ENCODE data around the gene PMEPA1. TPM values are rescaled to one million over a fixed set of nuclear protein-coding genes. Genes with fewer than 3 reads are reported as not detected.
A peak's percentile ranks its signal among the peaks of the same experiment; 100 is the strongest.

The PMEPA1 gene
- total RNA-seq, 1 experiment from 2014 or later = 89.8 TPM

DNA sequence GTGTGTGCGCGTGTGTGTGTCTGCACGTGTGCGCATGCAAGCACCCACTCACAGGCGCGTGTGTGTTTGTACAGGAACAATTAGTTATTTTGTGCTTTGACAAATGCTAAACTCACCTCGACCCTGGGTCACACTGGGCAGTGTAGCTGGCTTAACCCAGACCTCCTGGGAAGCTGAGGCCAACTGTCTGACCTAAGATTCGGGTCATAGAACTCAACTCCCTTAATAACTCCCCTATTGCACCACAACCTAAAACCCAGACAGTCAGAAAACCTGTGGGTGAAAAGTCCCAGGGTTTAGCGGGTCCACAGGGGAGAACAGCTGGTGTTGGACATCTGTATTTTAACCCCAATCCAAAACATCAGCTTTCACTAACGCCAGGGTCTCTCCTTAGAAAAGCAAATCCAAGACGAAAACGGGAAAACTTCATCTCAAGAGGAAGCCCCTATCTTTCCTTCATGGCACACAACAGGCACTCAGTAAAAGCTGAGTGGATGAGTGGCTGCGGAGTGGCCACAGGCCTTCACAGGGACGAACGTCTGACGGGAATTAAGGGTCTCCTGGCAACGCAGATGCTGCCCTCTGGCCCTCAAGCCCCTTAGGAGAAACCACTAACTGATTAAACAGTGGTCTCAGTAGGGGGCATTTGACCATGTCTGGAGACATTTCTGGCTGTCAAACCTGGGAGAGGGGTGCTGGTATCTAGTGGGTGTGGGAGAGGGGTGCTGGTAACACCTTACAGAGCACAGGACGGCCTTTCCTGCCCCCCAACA lies 4.5 kb downstream of the PMEPA1 start:
- TF ChIP-seq POLR2AphosphoS5 (IDR thresholded peaks at IDR 0.05; ENCODE audit: low read depth, low read length) (no peak), SIN3A (IDR thresholded peaks at IDR 0.05; ENCODE audit: borderline replicate concordance, insufficient read depth, low read depth, low read length) (no peak), TCF7L2 (IDR thresholded peaks at IDR 0.05; ENCODE audit: low read depth, low read length) (no peak)
- TF ChIP-seq, protein P1, sequence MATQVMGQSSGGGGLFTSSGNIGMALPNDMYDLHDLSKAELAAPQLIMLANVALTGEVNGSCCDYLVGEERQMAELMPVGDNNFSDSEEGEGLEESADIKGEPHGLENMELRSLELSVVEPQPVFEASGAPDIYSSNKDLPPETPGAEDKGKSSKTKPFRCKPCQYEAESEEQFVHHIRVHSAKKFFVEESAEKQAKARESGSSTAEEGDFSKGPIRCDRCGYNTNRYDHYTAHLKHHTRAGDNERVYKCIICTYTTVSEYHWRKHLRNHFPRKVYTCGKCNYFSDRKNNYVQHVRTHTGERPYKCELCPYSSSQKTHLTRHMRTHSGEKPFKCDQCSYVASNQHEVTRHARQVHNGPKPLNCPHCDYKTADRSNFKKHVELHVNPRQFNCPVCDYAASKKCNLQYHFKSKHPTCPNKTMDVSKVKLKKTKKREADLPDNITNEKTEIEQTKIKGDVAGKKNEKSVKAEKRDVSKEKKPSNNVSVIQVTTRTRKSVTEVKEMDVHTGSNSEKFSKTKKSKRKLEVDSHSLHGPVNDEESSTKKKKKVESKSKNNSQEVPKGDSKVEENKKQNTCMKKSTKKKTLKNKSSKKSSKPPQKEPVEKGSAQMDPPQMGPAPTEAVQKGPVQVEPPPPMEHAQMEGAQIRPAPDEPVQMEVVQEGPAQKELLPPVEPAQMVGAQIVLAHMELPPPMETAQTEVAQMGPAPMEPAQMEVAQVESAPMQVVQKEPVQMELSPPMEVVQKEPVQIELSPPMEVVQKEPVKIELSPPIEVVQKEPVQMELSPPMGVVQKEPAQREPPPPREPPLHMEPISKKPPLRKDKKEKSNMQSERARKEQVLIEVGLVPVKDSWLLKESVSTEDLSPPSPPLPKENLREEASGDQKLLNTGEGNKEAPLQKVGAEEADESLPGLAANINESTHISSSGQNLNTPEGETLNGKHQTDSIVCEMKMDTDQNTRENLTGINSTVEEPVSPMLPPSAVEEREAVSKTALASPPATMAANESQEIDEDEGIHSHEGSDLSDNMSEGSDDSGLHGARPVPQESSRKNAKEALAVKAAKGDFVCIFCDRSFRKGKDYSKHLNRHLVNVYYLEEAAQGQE (IDR thresholded peaks at IDR 0.05; ENCODE audit: insufficient read depth in 1 of 2, low read depth in 2 of 2, low read length in 1 of 2) = no peak
- TF ChIP-seq, protein P2, sequence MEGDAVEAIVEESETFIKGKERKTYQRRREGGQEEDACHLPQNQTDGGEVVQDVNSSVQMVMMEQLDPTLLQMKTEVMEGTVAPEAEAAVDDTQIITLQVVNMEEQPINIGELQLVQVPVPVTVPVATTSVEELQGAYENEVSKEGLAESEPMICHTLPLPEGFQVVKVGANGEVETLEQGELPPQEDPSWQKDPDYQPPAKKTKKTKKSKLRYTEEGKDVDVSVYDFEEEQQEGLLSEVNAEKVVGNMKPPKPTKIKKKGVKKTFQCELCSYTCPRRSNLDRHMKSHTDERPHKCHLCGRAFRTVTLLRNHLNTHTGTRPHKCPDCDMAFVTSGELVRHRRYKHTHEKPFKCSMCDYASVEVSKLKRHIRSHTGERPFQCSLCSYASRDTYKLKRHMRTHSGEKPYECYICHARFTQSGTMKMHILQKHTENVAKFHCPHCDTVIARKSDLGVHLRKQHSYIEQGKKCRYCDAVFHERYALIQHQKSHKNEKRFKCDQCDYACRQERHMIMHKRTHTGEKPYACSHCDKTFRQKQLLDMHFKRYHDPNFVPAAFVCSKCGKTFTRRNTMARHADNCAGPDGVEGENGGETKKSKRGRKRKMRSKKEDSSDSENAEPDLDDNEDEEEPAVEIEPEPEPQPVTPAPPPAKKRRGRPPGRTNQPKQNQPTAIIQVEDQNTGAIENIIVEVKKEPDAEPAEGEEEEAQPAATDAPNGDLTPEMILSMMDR (IDR thresholded peaks at IDR 0.05) = no peak
- Histone ChIP-seq H3K4me1 (ENCODE audit: control insufficient read depth, insufficient read depth, low read length) (peaks cover 74% of the 10 kb centered on the region), H3K27me3 (ENCODE audit: control insufficient read depth, insufficient read depth, low read length) (no peaks in the 10 kb centered on the region), H3K4me3 (ENCODE audit: low read depth in 2 of 2, low read length in 2 of 2) (peak overlapping the region in 1 of 2 experiments; percentile 74; a peak in 2 of 4 replicates), H3K27ac (ENCODE audit: low read length) (peak overlapping the region; percentile 90), H3K36me3 (ENCODE audit: control insufficient read depth, insufficient read depth, low read length) (no peaks in the 10 kb centered on the region), H3K9me3 (ENCODE audit: control insufficient read depth, insufficient read depth, low read depth, low read length) (no peaks in the 10 kb centered on the region)
- POLR2A ChIA-PET = no interaction called here
- intact Hi-C loops (cut with micrococcal nuclease; ENCODE audit: unreplicated experiment) (no loop called here), in situ Hi-C loops (cut with HindIII; ENCODE audit: low pct_unique_long_range_greater_than_20kb, low sequenced_read_pairs) (no loop called here)
- DNase-seq (ENCODE audit: low read depth, low spot score) (no peak), ATAC-seq (no peak)
- CTCF ChIA-PET = no interaction called here
- no TSS peak for BruUV-seq (replicated peaks)

DNA sequence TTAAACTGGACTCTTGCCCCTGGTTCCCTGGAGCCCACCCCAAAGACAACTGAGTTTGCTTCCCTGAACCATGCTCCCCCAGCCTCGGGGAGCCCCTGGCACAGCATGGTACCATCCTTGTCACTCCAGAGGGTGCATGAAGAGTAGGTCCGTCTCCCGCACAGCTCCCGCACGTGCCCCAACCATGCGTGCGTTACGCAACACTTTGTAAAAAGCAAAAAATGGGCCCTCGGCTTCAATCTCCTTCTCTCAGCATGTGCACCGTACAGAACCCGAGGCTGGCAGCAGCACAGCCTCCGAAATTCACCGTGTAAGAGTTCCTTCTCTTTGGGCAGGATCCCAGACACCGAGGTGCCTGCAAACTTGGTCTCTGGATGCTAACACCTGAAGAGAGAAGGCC lies 5.6 kb downstream of the PMEPA1 start:
- no peak overlapping the region for H3K4me3 ChIP-seq (ENCODE audit: low read depth in 2 of 2, low read length in 2 of 2)
- ATAC-seq = no peak

More for the DNA sequence above, 5.6 kb downstream of the PMEPA1 start:
- Histone ChIP-seq H3K4me1 (ENCODE audit: control insufficient read depth, insufficient read depth, low read length) (peaks cover 85% of the 10 kb centered on the region), H3K9me3 (ENCODE audit: control insufficient read depth, insufficient read depth, low read depth, low read length) (no peaks in the 10 kb centered on the region), H3K36me3 (ENCODE audit: control insufficient read depth, insufficient read depth, low read length) (no peaks in the 10 kb centered on the region), H3K27me3 (ENCODE audit: control insufficient read depth, insufficient read depth, low read length) (no peaks in the 10 kb centered on the region), H3K27ac (ENCODE audit: low read length) (peak overlapping the region; percentile 90)
- POLR2A ChIA-PET = no interaction called here
- no TSS peak for BruUV-seq (replicated peaks)
- TF ChIP-seq, protein P2 (IDR thresholded peaks at IDR 0.05) = no peak
- TF ChIP-seq SIN3A (IDR thresholded peaks at IDR 0.05; ENCODE audit: borderline replicate concordance, insufficient read depth, low read depth, low read length) (no peak), POLR2AphosphoS5 (IDR thresholded peaks at IDR 0.05; ENCODE audit: low read depth, low read length) (no peak), TCF7L2 (IDR thresholded peaks at IDR 0.05; ENCODE audit: low read depth, low read length) (no peak)
- TF ChIP-seq, protein P1 (IDR thresholded peaks at IDR 0.05; ENCODE audit: insufficient read depth in 1 of 2, low read depth in 2 of 2, low read length in 1 of 2) = no peak
- no peak for DNase-seq (ENCODE audit: low read depth, low spot score)
- in situ Hi-C loops (cut with HindIII; ENCODE audit: low pct_unique_long_range_greater_than_20kb, low sequenced_read_pairs) = no loop called here
- intact Hi-C loops (cut with micrococcal nuclease; ENCODE audit: unreplicated experiment) = no loop called here
- CTCF ChIA-PET = no interaction called here
